Activated CD4-positive, alpha-beta T cell treated with anti-CD3 and anti-CD28 coated beads, Interleukin-2, amount 10 ng/mL, durations not matched to agents 24 days and 14 days (primary cell): ENCODE results near the gene TCEA2. TPM values are rescaled to one million over a fixed set of nuclear protein-coding genes. Genes with fewer than 3 reads are reported as not detected.

Source experiments
- DNase-seq: peaks from one replicate; pipeline ENCODE4 v3.0.0; 2022
- H3K27ac Mint-ChIP-seq: one replicate; pipeline ENCODE4 v1.8.0; 2022; ENCODE audit warnings: mild to moderate bottlenecking, mixed read lengths
- H3K27me3 Mint-ChIP-seq: one replicate; pipeline ENCODE4 v1.8.0; 2022; ENCODE audit warnings: mixed read lengths
- H3K36me3 Mint-ChIP-seq: one replicate; pipeline ENCODE4 v1.8.0; 2022; ENCODE audit warnings: low read depth, mild to moderate bottlenecking, mixed read lengths
- H3K4me1 Mint-ChIP-seq: one replicate; pipeline ENCODE4 v1.8.0; 2021; ENCODE audit warnings: mixed read lengths
- H3K4me3 Mint-ChIP-seq: one replicate; pipeline ENCODE4 v1.8.0; 2022; ENCODE audit warnings: mild to moderate bottlenecking, moderate library complexity, mixed read lengths
- H3K9me3 Mint-ChIP-seq: one replicate; pipeline ENCODE4 v1.8.0; 2021; ENCODE audit warnings: mixed read lengths
- intact Hi-C: fragments of 100-400 bp; cut with micrococcal nuclease; formaldehyde crosslinking; loops from one replicate; pipeline ENCODE4 v1.15.1; 2023
- total RNA-seq: library from RNA; stranded (reverse); gene quantifications from 2 replicates; pipeline ENCODE4 v1.2.3, GENCODE V29; 2022

TCEA2 gene
- 35.4 and 36.8 TPM in 2 replicates for total RNA-seq

- Mint-ChIP-seq H3K4me1 (peaks cover 54% of the 10 kb centered on the region), H3K27ac (peak within 1 kb of the TSS; percentile 91), H3K4me3 (peak within 1 kb of the TSS; percentile 95), H3K9me3 (no peaks in the 10 kb centered on the region), H3K27me3 (no peaks in the 10 kb centered on the region), H3K36me3 (peaks cover 5% of the 10 kb centered on the region)
- peak; percentile 99 for DNase-seq
- intact Hi-C loops: loop anchor here (1.0 to 10.0 kb wide), 7 partner anchors 20 to 525 kb away; partner anchors contain the start of genes ABHD16B, ARFRP1, GMEB2 and PTK6
Measured at GRCh38 chr20:64062596-64063388, at the start of gene TCEA2. TCEA2 (plus strand) TSS chr20:64063198; CDS start chr20:64063313, 115 bp downstream.

- Mint-ChIP-seq H3K27ac (peak overlapping the region; percentile 20), H3K36me3 (peaks cover 54% of the 10 kb centered on the region), H3K4me1 (peaks cover 22% of the 10 kb centered on the region), H3K9me3 (no peaks in the 10 kb centered on the region), H3K27me3 (no peaks in the 10 kb centered on the region), H3K4me3 (no peak overlapping the region)
- intact Hi-C loops: no loop called here
- no peak for DNase-seq
Measured at GRCh38 chr20:64015635-64016034, 47.4 kb upstream of the TCEA2 start.

GRCh38 chr20:64021124-64021975 lies 41.6 kb upstream of the TCEA2 start:
- intact Hi-C loops: no loop called here
- Mint-ChIP-seq H3K4me1 (no peaks in the 10 kb centered on the region), H3K27me3 (no peaks in the 10 kb centered on the region), H3K4me3 (no peak overlapping the region), H3K36me3 (peaks cover 65% of the 10 kb centered on the region), H3K27ac (no peak overlapping the region), H3K9me3 (no peaks in the 10 kb centered on the region)
- DNase-seq: no peak

- H3K9me3 Mint-ChIP-seq: no peaks in the 10 kb centered on the region
- peaks cover 63% of the 10 kb centered on the region for H3K36me3 Mint-ChIP-seq
Measured at GRCh38 chr20:64022671-64023360, 40.2 kb upstream of the TCEA2 start.

GRCh38 chr20:64023361-64024140 lies 39.4 kb upstream of the TCEA2 start:
- Mint-ChIP-seq H3K9me3 (no peaks in the 10 kb centered on the region), H3K27ac (no peak overlapping the region), H3K36me3 (peaks cover 63% of the 10 kb centered on the region)

More at GRCh38 chr20:64022671-64023360, 40.2 kb upstream of the TCEA2 start:
- H3K27ac Mint-ChIP-seq: no peak overlapping the region
- no peaks in the 10 kb centered on the region for H3K4me1 Mint-ChIP-seq
- intact Hi-C loops: no loop called here
- DNase-seq: no peak
- H3K27me3 Mint-ChIP-seq: no peaks in the 10 kb centered on the region
- no peak overlapping the region for H3K4me3 Mint-ChIP-seq

GRCh38 chr20:64024141-64024990 lies 38.6 kb upstream of the TCEA2 start:
- no peak overlapping the region for H3K4me3 Mint-ChIP-seq
- intact Hi-C loops: no loop called here
- DNase-seq: no peak
- H3K27me3 Mint-ChIP-seq: no peaks in the 10 kb centered on the region
- no peaks in the 10 kb centered on the region for H3K4me1 Mint-ChIP-seq
- peaks cover 61% of the 10 kb centered on the region for H3K36me3 Mint-ChIP-seq
- H3K27ac Mint-ChIP-seq: no peak overlapping the region
- H3K9me3 Mint-ChIP-seq: no peaks in the 10 kb centered on the region

More at GRCh38 chr20:64023361-64024140, 39.4 kb upstream of the TCEA2 start:
- Mint-ChIP-seq H3K4me3 (no peak overlapping the region), H3K4me1 (no peaks in the 10 kb centered on the region), H3K27me3 (no peaks in the 10 kb centered on the region)
- DNase-seq: no peak
- intact Hi-C loops: no loop called here

GRCh38 chr20:64025101-64025825 lies 37.7 kb upstream of the TCEA2 start:
- Mint-ChIP-seq H3K4me3 (no peak overlapping the region), H3K9me3 (no peaks in the 10 kb centered on the region), H3K27me3 (no peaks in the 10 kb centered on the region), H3K27ac (no peak overlapping the region), H3K4me1 (no peaks in the 10 kb centered on the region), H3K36me3 (peaks cover 61% of the 10 kb centered on the region)
- intact Hi-C loops: no loop called here
- DNase-seq: no peak

GRCh38 chr20:64025826-64026412 lies 37.1 kb upstream of the TCEA2 start:
- no peaks in the 10 kb centered on the region for H3K4me1 Mint-ChIP-seq
- intact Hi-C loops: no loop called here
- H3K36me3 Mint-ChIP-seq: peaks cover 65% of the 10 kb centered on the region
- H3K27me3 Mint-ChIP-seq: no peaks in the 10 kb centered on the region
- H3K4me3 Mint-ChIP-seq: no peak overlapping the region
- no peaks in the 10 kb centered on the region for H3K9me3 Mint-ChIP-seq
- DNase-seq: no peak
- H3K27ac Mint-ChIP-seq: no peak overlapping the region

- peaks cover 59% of the 10 kb centered on the region for H3K36me3 Mint-ChIP-seq
Measured at GRCh38 chr20:64027981-64028685, 34.9 kb upstream of the TCEA2 start.

GRCh38 chr20:64029293-64030117 lies 33.5 kb upstream of the TCEA2 start:
- Mint-ChIP-seq H3K4me3 (no peak overlapping the region), H3K9me3 (no peaks in the 10 kb centered on the region), H3K4me1 (peaks cover 11% of the 10 kb centered on the region), H3K27me3 (no peaks in the 10 kb centered on the region), H3K27ac (no peak overlapping the region), H3K36me3 (peaks cover 56% of the 10 kb centered on the region)
- no peak for DNase-seq
- intact Hi-C loops: no loop called here

More at GRCh38 chr20:64027981-64028685, 34.9 kb upstream of the TCEA2 start:
- Mint-ChIP-seq H3K9me3 (no peaks in the 10 kb centered on the region), H3K4me3 (no peak overlapping the region), H3K4me1 (no peaks in the 10 kb centered on the region), H3K27ac (no peak overlapping the region), H3K27me3 (no peaks in the 10 kb centered on the region)
- DNase-seq: no peak
- intact Hi-C loops: no loop called here
